HG03025 (cell line): ENCODE results near the gene DPF3.

Experiments used
- ATAC-seq: cut with Tn5 transposase; IDR thresholded peaks from one replicate; pipeline ENCODE4 v1.9.1; 2021; ENCODE audit warnings: mild to moderate bottlenecking, moderate library complexity; ENCODE audit not compliant: unreplicated experiment, low FRiP score

Gene DPF3

GRCh38 chr14:72845196-72845595 lies 48.7 kb downstream of the DPF3 start:
- no peak for ATAC-seq

GRCh38 chr14:72844524-72844923 lies 49.4 kb downstream of the DPF3 start:
- no peak for ATAC-seq

- ATAC-seq, result no peak
Measured at GRCh38 chr14:72839753-72840607, 53.9 kb downstream of the DPF3 start.

- no peak for ATAC-seq
Measured at GRCh38 chr14:72839351-72839750, 54.5 kb downstream of the DPF3 start.

GRCh38 chr14:72836085-72836484 lies 57.8 kb downstream of the DPF3 start:
- ATAC-seq, result no peak

GRCh38 chr14:72833174-72833573 lies 60.7 kb downstream of the DPF3 start:
- no peak for ATAC-seq

- ATAC-seq, result no peak
Measured at GRCh38 chr14:72830786-72831594, 62.9 kb downstream of the DPF3 start.

GRCh38 chr14:72830356-72830755 lies 63.5 kb downstream of the DPF3 start:
- ATAC-seq, result no peak

GRCh38 chr14:72828604-72829003 lies 65.3 kb downstream of the DPF3 start:
- ATAC-seq, result no peak

GRCh38 chr14:72826039-72826438 lies 67.9 kb downstream of the DPF3 start:
- no peak for ATAC-seq

GRCh38 chr14:72825486-72825885 lies 68.4 kb downstream of the DPF3 start:
- no peak for ATAC-seq

- ATAC-seq, result no peak
Measured at GRCh38 chr14:72824051-72824450, 69.8 kb downstream of the DPF3 start.

- ATAC-seq, result no peak
Measured at GRCh38 chr14:72822946-72823611, 70.8 kb downstream of the DPF3 start.

- no peak for ATAC-seq
Measured at GRCh38 chr14:72818998-72819397, 74.9 kb downstream of the DPF3 start.

GRCh38 chr14:72816287-72816686 lies 77.6 kb downstream of the DPF3 start:
- no peak for ATAC-seq

GRCh38 chr14:72815430-72815829 lies 78.5 kb downstream of the DPF3 start:
- no peak for ATAC-seq

GRCh38 chr14:72812292-72812851 lies 81.5 kb downstream of the DPF3 start:
- no peak for ATAC-seq

GRCh38 chr14:72810201-72810600 lies 83.7 kb downstream of the DPF3 start:
- ATAC-seq, result no peak

GRCh38 chr14:72809063-72809462 lies 84.8 kb downstream of the DPF3 start:
- ATAC-seq, result no peak

GRCh38 chr14:72808564-72808963 lies 85.3 kb downstream of the DPF3 start:
- ATAC-seq, result no peak

- no peak for ATAC-seq
Measured at GRCh38 chr14:72802588-72802946, 91.3 kb downstream of the DPF3 start.
